NCI-H2081 treated with DMSO at 0.1 percent for 48 hours (cell line): ENCODE data around the gene ARHGAP31.

Experiments used
- DNase-seq: peaks from one replicate; lab custom pipeline; 2025; lab: John Stamatoyannopoulos, UW

The ARHGAP31 gene

DNA sequence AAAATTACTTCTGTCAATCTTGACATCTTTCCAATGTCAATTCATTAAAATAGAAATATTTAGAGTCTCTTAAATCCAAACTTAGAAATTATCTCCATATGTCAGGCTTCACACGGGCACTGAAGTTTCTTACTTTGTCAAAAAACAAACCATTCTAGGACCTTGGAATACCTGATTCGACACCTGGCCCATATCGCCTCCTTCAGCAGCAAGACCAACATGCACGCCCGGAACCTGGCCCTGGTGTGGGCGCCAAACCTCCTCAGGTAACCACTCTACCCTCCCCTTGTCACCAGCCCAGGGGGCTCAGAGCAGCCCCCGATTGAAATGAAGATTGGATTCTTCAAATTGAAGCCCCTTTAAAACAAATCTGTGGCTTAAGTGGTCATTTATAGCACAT lies 88.0 kb downstream of the ARHGAP31 start:
- DNase-seq, result no peak

DNA sequence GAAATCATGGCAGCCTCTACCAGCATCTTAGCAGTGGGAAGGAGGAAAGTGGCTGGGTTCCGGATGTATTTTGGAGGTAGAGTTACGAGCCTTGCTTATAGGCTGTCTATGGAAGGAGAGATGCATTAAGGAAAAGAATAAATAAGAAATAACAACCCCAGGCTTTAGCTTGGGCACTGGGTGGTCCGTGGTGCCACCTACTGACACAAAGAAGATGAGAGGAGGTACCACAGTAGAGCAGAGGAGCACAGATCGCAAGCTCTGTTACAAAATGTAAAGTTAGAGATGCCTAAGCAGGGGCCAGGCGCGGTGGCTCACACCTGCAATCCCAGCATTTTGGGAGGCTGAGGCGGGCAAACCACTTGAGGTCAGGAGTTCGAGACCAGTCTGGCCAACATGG lies 94.4 kb downstream of the ARHGAP31 start:
- DNase-seq, result no peak

DNA sequence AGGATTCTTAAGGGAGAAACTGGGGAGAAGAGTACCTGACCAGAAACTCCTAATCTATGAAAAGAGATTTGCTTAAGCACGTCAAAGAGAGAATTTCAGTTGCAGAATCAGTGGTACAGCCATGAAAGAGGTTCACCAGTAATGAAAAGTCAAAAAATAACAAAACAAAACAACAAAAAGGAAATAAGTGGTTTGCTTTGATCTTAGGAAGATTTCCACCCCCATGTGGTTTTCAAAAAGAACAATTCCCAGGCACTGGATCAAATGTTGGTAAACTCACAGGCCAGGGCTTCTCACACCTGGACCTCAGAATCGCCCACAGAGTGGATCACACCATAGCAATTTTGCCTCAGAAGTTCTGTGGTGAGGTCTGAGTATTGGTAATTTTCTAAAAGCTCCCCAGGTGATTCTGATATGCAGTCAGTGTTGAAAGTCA lies 101.8 kb downstream of the ARHGAP31 start:
- no peak for DNase-seq

DNA sequence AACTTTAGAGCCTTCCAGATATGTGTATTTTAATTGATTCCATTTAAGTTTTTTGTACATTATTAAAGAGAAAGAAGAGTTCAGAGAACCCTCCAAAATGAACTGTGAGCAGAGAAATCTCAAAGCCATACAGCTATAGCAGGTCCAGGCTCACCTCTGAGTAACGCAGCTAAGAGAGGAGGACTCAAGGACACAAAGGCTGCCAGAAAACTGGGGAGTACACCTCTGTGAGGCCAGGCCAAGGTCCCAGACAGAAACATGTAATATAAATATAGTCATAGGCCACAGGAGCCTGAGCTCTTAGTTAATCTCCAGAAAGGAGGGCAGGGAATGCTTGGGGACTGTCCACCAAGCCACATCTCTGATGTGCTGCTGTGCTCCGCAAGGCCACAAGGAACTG lies 102.7 kb downstream of the ARHGAP31 start:
- no peak for DNase-seq

DNA sequence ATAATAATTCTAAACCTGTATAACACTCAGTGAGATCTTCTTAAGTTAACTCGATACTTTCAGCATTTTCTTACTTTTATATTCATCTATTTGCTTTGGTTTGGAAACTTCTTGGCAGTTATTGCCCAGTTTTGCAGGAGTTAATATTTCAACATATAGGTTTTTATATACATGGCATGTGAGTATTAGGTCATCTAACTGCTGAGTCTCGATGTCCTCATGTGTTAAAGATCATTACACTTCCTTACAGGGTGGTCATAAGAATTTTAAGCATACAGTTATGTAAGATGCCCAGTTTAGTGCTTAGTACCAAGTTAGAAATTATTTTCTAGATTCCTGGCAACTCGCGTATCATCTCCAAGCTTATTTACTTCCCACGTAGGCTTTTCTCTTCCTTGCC lies 106.3 kb downstream of the ARHGAP31 start:
- DNase-seq, result no peak

DNA sequence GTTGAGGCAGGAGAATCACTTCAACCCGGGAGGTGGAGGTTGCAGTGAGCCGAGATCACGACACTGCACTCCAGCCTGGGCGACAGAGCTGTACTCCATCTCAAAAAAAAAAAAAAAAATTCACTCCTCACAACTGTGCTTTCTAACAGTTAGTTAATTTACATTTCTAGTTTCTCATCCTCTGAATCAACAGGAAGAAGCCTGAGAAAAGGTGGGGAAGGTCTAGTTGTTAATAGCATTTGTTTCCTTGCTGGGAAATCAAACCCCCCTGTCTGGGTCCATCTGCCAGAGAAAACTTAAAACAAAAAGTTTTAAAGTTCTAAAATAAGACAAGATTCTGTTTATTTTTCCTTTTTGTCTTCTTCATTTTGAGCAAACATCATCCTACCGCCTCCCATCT lies 106.9 kb downstream of the ARHGAP31 start:
- DNase-seq, result no peak

DNA sequence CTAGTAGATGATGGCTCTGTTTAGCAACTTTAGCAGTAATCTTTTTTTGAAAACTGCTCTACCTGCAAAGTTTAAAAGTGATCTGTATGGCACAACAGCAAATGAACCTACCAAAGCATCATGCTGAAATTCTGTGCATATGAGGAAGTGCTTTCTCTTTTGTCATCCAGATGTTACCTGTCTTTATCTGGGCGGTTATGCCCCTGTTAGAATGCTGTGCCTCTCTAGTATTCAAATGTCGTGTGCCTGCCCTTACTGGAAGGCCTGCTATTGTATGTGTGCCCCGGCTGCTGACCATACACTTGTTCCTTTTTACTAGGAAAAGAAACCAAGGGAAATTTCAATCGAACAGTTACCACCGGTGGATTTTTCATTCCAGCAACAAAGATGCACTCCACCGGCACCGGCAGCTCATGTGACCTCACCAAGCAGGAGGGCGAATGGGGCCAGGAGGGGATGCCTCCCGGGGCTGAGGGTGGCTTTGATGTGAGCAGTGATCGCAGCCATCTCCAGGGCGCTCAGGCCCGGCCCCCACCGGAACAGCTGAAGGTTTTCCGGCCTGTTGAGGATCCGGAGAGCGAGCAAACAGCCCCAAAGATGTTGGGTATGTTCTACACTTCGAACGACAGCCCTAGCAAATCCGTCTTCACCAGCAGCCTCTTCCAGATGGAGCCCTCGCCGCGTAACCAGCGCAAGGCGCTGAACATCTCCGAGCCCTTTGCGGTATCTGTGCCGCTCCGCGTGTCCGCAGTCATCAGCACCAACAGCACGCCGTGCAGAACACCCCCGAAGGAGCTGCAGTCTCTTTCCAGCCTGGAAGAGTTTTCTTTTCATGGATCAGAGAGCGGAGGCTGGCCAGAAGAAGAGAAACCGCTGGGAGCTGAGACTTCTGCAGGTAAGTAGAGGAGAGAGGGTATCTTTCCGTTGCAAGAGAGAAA lies 107.6 kb downstream of the ARHGAP31 start:
- no peak for DNase-seq

DNA sequence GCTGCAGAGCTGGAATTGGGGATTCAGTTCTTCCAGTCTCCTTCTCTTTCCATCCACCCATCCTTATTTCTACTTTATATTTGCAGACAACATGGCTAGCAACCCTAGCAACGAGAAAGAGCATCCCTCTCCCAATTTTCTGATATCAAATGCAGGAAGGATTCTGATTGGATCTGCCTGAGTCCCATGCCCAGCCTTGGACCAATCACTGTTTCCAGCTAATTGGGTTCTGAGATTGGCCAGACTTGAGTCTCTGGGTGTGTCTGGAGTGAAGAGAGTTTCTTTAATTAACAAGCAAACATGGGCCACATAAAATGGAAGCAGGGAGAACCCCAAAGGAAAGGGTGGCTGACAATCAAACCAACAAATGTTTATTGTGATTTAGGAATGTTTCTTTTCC lies 108.6 kb downstream of the ARHGAP31 start:
- DNase-seq, result no peak

DNA sequence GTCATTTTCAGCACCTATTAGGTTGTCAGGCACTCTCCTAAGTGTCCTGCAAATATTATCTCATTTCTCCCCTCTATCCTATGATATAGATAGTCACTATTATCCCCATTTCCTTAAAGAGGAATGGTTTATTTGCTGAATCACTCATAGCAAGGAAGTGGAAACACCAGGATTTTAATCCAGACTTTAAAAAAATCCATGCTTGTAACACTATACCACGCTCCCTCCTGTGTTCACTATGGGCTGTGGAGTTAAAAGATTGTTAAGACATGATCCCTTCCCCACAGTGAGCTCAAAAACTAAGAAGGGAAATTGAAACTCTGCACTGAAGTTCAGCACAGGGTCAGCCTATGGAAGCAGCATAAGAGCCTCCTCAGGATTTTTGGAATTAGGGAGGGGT lies 109.0 kb downstream of the ARHGAP31 start:
- no peak for DNase-seq

DNA sequence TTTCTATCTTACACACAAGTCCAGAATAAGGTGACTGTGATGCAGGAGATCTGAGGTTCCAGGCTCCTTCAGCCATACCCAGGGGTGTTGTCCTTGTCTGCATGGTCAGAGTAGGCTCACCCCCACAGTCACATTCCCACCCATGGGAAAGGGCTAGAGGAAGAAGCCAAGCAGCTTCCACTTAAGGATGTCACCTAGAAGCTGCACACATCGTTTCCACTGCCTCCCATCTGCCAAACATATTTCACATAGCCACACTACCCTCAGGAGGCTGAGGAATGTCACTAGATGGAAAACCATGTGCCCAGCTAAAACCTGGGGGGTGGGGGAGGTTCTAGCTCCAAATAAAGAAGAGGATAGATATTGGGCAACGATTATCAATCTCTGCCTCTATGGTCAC lies 111.1 kb downstream of the ARHGAP31 start:
- DNase-seq, result no peak

DNA sequence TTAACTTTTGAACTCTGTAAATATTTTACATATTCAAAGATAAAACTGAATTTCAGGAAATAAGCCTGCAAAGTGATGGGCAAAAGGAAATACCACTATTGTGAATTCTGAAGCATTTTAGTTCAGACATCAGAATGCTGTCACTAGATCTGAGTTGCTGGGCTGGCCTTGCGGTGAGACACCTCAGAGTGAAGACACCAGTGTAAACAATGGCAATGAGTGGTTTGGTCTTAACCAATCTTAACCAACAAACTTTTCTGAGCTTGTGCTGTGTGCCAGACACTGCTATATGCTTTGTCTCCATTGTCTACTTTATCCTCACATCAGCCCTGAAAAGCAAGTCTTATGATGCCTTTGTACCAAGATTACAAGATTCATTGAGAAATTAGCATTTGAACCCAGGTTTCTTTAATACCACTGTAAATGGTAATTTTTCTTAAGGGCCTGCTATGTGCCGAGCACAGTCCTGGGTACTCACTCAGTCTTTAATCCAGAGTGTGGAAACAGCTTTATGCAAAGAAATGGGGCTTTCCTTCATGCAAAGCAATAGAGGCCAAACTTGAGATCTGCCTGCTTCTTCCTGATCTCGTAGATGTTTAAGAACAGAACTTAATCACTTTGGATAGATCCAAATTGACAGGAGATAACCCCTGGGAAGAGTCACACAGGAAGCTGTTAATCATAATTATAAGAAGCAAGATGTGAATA lies 114.2 kb downstream of the ARHGAP31 start:
- no peak for DNase-seq

DNA sequence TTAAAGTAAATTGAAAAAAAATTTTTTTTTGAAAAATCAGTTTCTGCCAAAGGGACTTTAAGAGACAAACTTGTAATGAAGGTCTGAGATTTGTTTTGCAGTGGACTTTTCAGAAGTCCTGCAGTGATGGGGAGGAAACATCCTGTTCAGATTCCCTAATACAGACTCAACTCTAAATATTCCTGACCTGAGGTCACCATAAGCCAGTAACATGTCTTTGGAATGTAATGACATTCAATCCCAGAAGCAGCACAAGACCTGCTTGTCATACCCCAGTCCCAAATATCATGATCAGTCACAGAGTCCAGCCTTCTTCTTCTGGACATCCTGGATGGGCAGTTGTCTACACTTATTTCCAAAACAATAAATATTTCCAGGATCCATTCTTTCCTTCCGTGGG lies 115.7 kb downstream of the ARHGAP31 start:
- DNase-seq, result no peak

DNA sequence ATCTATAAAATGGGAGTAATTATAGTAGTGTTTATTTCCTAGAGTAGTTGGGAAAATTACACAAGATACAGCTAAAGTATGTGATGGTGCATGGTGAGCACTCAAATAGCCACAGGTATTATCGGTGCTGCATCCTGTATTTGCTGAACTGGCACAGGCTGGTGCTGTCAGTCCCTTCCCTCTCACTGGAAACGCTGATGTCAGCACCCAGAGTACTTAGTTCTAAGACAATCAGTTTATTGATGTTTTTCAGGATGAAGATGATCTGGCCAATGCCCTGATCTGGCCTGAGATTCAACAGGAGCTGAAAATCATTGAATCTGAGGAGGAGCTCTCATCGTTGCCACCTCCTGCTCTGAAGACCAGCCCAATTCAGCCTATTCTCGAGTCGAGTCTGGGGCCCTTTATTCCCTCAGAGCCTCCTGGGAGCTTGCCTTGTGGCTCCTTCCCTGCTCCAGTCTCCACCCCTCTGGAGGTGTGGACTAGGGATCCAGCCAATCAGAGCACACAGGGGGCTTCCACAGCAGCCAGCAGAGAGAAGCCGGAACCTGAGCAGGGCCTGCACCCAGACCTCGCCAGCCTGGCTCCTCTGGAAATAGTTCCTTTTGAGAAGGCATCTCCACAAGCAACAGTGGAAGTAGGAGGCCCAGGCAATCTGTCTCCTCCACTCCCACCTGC lies 119.6 kb downstream of the ARHGAP31 start:
- DNase-seq, result no peak

DNA sequence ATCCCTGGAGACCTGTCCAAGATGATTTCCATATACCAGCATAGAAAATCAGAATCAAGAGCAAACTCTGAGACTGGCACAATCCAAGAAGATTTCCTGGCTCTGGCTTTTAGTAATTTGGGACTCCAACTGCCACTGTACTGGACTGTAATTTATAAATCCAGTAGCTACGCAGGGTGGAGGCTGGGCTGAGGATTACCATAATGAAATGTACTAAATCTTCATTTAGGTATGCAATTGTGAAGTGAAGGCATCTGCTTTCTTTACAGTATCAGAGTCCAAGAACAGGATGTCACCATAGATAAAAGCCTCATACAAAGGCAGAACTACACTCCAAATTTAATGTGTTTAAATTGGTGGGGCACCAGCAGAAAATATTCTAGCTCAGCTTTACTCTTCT lies 122.7 kb downstream of the ARHGAP31 start:
- DNase-seq, result no peak

DNA sequence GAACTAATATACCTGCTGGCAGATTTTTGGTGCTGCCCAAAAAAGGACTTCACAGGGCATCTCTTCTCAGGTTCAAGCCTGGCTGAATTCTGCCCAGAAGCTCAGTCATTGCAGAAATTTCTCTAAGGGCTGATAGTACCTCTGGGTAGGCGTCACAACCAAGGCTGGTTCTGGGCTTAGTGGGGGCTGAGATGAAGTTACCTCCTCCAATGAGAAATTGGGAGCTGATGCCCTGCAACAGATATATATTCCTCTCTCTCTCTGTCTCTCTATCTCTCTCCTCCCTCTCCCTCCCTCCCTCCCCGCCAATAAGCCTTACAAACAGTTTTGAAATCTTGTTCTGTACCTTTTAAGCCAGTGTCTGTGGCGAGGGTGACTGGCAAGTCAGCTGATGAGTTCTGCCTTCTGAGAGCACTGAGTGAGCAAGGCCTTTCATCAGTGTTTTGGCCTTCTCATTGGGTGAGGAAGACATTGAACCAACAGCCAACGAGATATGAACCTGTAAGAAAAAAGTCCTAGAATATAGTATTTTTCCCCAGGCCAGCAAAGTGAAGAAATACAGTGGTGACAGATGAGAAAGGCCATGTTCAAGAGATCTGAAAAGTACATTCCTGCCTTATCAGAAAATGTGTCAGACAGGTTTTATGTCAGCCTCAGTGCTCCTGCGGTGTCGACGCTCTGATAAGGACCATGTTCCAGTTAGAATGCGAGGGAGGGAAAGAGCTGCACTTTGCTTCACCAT lies 123.8 kb downstream of the ARHGAP31 start:
- DNase-seq, result no peak

DNA sequence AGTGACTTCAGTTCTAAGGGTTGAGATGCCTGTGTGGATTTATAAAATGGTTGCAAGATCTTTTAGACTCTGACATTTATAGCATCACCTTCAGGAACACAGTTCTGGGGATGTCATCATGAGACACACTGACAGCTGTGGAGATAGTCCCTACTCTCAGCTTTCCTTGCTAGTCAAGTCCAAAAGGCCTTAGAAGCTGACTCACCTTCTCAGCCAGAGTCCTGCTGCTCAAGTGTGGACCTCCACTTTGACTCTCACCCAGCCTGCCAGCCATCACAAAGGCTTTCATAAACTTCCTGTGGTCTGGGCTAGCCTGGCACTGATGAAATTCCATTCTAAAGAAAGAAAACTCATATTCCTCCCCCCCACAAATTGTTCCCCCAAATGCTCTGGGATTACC lies 124.5 kb downstream of the ARHGAP31 start:
- no peak for DNase-seq

DNA sequence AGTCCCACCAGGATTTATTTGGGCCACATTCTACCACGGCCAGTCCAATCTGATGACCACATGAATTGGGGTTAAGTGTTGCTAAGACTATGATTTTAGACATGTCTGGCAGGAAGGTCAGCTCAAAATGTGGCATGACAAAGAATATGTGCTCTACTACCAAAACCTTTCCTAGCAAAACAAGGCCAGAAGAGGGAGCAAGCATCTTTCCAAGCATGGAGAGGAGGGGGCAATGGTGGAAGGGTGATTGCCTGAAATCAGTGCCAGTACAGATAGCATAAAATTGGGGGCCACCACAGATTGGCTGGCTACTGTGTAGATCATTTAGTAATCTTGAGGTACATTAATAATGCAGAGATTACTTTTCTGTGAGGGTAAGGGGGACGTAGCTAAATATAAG lies 126.0 kb downstream of the ARHGAP31 start:
- DNase-seq, result no peak

DNA sequence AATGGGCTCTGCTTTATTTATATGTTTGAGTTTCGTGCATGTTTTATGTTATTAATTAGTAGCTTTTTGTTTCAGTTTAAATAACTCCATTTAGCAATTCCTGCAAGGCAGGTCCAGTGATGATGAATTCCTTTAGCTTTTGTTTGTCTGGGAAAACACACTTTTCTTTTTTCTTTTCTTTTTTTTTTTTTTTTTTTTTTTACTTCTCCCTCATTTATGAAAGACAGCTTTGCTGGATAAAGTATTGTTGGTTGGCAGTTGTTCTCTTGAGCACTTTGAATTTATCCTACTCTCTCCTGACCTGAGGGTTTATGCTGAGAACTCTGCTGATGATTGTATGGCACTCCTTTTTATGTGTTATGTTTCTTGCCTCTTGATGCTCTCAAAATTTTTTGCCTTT lies 133.5 kb downstream of the ARHGAP31 start:
- no peak for DNase-seq

DNA sequence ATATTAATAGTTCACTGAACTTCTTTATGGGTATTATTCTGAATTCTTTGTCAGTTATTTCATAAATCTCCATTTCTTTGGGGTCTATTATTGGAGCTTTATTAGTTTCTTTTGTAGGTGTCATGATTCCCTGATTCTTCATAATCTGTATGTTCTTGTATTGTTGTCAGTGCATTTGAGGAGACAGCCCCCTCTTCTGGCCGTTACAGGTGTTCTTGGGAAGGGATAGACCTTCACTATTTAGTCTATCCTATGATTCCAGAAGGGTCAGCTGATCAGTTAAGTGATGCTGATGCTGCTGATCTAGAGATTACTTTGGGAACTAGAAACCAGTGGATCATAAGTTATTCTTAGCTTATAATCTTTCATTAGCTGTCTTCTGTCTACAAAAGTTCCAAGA lies 134.4 kb downstream of the ARHGAP31 start:
- no peak for DNase-seq

DNA sequence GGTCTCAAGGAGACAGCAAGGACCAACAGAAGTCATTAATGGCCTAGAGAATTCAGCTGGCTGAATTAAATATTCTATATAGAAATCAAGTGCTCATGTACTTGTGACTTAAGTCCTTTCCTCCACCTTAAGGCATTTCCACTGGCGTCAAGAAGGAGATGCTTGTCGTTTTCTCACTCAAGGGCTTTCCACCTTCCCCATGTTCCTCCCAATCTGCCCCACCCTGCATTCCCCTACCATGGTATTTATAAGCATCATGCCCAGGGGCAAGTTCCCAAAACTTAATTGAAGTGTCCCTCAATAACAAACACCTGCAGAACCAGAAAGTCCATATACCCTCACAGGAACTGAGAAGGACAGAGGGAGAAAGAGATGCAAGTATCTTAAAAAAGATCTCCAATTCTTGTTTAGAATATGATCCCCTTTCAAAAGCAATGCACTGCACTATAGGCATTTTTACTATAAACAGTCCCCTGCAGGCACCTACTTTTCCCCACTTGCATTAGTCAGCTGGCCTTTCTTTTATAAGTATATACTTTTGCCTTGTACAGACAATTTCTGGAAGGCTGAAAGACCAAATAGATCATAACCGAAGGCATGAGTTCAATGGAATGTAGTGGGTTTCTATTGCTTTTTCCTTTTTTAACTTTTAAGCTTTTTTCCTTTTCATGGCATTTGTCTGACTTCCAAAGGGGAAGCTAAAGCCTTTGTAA lies 139.6 kb downstream of the ARHGAP31 start:
- no peak for DNase-seq

DNA sequence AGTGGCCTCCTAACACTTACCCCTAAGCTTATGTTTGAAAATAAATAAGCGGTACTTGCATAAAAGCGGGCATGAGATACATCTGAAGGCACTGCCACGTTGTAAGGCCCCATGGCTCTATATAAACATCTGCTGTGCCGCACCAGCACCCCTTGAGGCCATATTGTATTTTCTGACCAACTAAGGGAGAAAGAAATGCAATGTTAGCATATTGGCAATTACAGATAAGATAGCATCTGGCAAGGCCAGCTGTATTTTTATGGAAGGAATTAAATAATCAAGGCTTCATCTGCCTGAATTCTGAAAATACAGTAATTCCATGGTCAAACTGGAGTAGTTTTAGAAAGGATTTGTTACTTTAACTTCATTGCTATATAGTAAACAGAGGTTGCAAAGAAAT lies 140.5 kb downstream of the ARHGAP31 start:
- DNase-seq, result no peak
